PC-9 (cell line): Measurements from ENCODE around the gene PARP12. TPM values are rescaled to one million over a fixed set of nuclear protein-coding genes. Genes with fewer than 3 reads are reported as not detected.

Source experiments
- BruUV-seq: library from RNA; stranded (reverse); fragments of 400-500 nt; replicated peaks from 2 replicates; lab custom pipeline; 2021; lab: Mats Ljungman, UMichigan
- CTCF ChIA-PET: fragments of 300-600 bp; sonication (Branson Sonifier 250); formaldehyde crosslinking; loops from one replicate; lab custom pipeline; 2022; ENCODE audit warnings: antibody characterized with exemption; lab: Charles Lee
- POLR2A ChIA-PET: fragments of 300-600 bp; sonication (Branson Sonifier 250); formaldehyde crosslinking; loops from one replicate; lab custom pipeline; 2022; ENCODE audit warnings: antibody characterized with exemption; ENCODE audit not compliant: unreplicated experiment; lab: Charles Lee
- DNase-seq, 2 experiments: peaks; one replicate each; pipeline versions ENCODE4 v3.0.0 to v3.0.0-alpha.2; 2015 to 2022; ENCODE audit warnings: mixed read lengths in 1 of 2
- H2AFZ ChIP-seq: fragments of 200-600 bp; sonication (generic); 2 replicates; pipeline ENCODE4 v1.8.1; 2017; ENCODE audit warnings: antibody characterized with exemption
- H3F3A ChIP-seq: fragments of 200-600 bp; sonication (generic); 2 replicates; pipeline ENCODE4 v1.8.1; 2017; ENCODE audit warnings: antibody characterized with exemption, mild to moderate bottlenecking, low read depth; ENCODE audit not compliant: insufficient read depth
- H3K27ac ChIP-seq: fragments of 200-600 bp; sonication (generic); 2 replicates; pipeline ENCODE4 v1.6.1; 2016; ENCODE audit warnings: mixed run types
- H3K27me3 ChIP-seq: fragments of 200-600 bp; sonication (generic); 2 replicates; pipeline ENCODE4 v1.6.1; 2016; ENCODE audit warnings: low read depth, mixed run types; ENCODE audit not compliant: insufficient read depth
- H3K36me3 ChIP-seq: fragments of 200-600 bp; sonication (generic); 2 replicates; pipeline ENCODE4 v1.6.1; 2016; ENCODE audit warnings: low read depth, mixed run types
- H3K4me1 ChIP-seq: fragments of 200-600 bp; sonication (generic); replicated peaks from 2 replicates; pipeline ENCODE4 v1.6.1; 2016; ENCODE audit warnings: mixed run types; ENCODE audit not compliant: insufficient read depth
- H3K4me2 ChIP-seq: fragments of 200-600 bp; sonication (generic); 2 replicates; pipeline ENCODE4 v1.6.1; 2017; ENCODE audit warnings: mixed run types
- H3K4me3 ChIP-seq: fragments of 200-600 bp; sonication (generic); 2 replicates; pipeline ENCODE4 v1.6.1; 2016; ENCODE audit warnings: mixed run types
- H3K79me2 ChIP-seq: fragments of 200-600 bp; sonication (generic); 2 replicates; pipeline ENCODE4 v1.6.1; 2017; ENCODE audit warnings: low read depth, mixed run types
- H3K9me2 ChIP-seq: fragments of 200-600 bp; sonication (generic); 2 replicates; pipeline ENCODE4 v1.8.1; 2017; ENCODE audit warnings: mild to moderate bottlenecking; ENCODE audit not compliant: insufficient read depth
- H3K9me3 ChIP-seq: fragments of 200-600 bp; sonication (generic); 2 replicates; pipeline ENCODE4 v1.8.1; 2016; ENCODE audit warnings: low read depth; ENCODE audit not compliant: insufficient read depth
- H4K20me1 ChIP-seq: fragments of 200-600 bp; sonication (generic); 2 replicates; pipeline ENCODE4 v1.8.1; 2017; ENCODE audit not compliant: insufficient read depth
- CTCF ChIP-seq: fragments of 200-600 bp; sonication (generic); conservative IDR thresholded peaks from 2 replicates; pipeline ENCODE4 v1.6.1; 2017; ENCODE audit warnings: mixed run types, antibody characterized with exemption, mild to moderate bottlenecking, moderate library complexity
- EZH2 ChIP-seq: fragments of 200-600 bp; sonication (generic); IDR thresholded peaks from 2 replicates; pipeline ENCODE4 v1.8.0; 2017; ENCODE audit warnings: antibody characterized with exemption, low read depth
- intact Hi-C: fragments of 100-400 bp; cut with micrococcal nuclease; formaldehyde crosslinking; loops from one replicate; pipeline ENCODE4 v1.10.0; 2022; ENCODE audit not compliant: unreplicated experiment
- total RNA-seq: library from RNA; stranded (reverse); gene quantifications from 2 replicates; pipeline ENCODE4 v1.2.3, GENCODE V29; 2021

The PARP12 gene
- total RNA-seq, 1 experiment from 2014 or later, result 32.4 TPM

DNA sequence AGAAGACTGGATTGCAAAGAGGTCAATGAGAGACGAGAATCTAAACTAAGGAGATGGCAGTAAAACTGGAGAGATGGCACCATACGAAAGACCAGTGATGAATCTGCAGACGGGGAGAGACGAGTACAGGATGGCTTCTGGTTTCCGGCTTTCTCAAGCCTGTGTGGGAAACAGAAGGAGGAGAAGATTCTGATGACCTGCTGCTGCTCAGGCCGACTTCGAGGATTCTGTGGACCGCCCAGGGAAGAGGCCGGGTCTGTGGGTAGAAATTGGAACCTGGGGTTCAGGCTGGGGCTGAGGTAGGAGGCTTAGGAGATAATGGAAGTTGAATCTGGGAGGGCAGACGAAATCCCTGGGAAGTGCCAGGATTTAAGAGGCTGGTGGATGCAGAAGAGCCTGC is 48.6 kb downstream of the PARP12 start:
- Histone ChIP-seq H3K4me1 (no peaks in the 10 kb centered on the region), H3K27ac (no peak overlapping the region), H3K79me2 (no peaks in the 10 kb centered on the region), H3K4me2 (no peak overlapping the region), H3F3A (no peaks in the 10 kb centered on the region), H3K36me3 (no peaks in the 10 kb centered on the region), H3K27me3 (0 out of 2 replicates have a peak, but pooled peaks cover 5% of the 10 kb centered on the region), H2AFZ (no peak overlapping the region), H3K4me3 (no peak overlapping the region), H4K20me1 (no peaks in the 10 kb centered on the region), H3K9me2 (no peaks in the 10 kb centered on the region), H3K9me3 (no peaks in the 10 kb centered on the region)
- ChIA-PET POLR2A (no interaction called here), CTCF (interaction anchor here (0.7 kb wide), 1 partner anchor 12 kb away, joined by 3 read pairs; no protein-coding TSS in a partner anchor)
- no TSS peak for BruUV-seq
- no peak for DNase-seq
- TF ChIP-seq CTCF, result no peak
- no peak for TF ChIP-seq EZH2
- intact Hi-C loops, result no loop called here

DNA sequence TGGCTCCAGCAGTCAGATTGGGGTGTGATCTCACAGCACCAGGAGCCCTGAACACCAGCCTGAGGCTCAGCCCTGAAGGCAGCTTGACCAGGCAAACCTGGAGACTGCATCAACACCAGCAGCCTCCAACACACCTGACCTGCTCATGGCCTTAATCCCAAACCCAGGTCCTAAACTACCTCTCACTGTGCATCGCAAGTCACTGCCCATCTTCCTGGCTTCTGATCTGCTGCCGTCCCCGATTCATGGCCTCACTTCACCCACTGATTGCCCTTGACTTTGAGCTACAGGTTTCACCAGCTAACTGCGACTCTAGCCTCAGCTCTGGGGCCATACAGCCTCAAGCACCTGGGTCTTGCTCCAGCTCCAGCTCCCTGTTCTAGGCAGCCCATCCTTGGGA is 49.1 kb downstream of the PARP12 start:
- DNase-seq, result no peak
- H3K36me3 ChIP-seq, result no peaks in the 10 kb centered on the region
- ChIA-PET CTCF (interaction anchor here (0.7 kb wide), 1 partner anchor 11 kb away, joined by 3 read pairs; no protein-coding TSS in a partner anchor), POLR2A (interaction anchor here (0.6 kb wide), 1 partner anchor 646 kb away, joined by 3 read pairs; no protein-coding TSS in a partner anchor)
- H3K4me3 ChIP-seq, result no peak overlapping the region
- no peak overlapping the region for H2AFZ ChIP-seq
- H3K9me2 ChIP-seq, result no peaks in the 10 kb centered on the region
- no peaks in the 10 kb centered on the region for H3K4me1 ChIP-seq
- no peaks in the 10 kb centered on the region for H3K9me3 ChIP-seq
- H3K79me2 ChIP-seq, result no peaks in the 10 kb centered on the region
- no peak for TF ChIP-seq CTCF
- TF ChIP-seq EZH2, result no peak
- no TSS peak for BruUV-seq
- no peak overlapping the region for H3K4me2 ChIP-seq
- no peak overlapping the region for H3K27ac ChIP-seq
- intact Hi-C loops, result no loop called here
- H4K20me1 ChIP-seq, result no peaks in the 10 kb centered on the region
- no peaks in the 10 kb centered on the region for H3F3A ChIP-seq
- H3K27me3 ChIP-seq, result 0 out of 2 replicates have a peak, but pooled peaks cover 5% of the 10 kb centered on the region

DNA sequence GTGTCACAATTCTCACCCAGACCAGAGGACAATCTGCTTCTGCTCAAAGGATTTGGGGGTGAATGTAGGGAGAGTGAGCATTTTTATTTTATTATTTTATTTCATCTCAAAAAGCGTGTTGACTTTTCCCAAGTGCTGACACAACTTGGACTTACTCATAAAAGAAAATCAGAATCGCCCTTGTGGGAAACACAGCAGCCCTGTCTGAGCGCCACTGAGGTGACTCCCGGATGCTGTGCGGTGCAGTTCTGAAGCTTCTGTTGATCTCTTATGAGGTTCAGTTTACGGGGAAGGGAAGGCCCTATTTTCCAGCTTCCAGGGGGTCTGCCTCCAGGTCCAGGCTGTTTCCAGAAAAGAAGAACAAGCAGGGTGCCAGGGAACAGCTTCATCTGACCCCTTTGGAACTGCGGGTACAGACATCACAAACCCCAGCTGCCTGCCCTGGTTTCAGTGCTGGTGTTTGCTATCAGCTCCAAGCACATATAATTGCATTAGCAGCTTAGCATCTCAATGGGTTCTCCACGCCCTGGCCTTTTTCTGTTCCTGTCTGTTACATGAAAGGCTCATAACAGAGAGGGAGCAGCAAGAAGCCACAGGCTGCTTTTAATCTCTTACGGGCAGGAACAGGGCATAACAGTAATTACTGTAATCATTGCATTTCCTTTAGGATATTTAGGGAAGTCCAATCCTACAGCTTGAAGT is 52.4 kb downstream of the PARP12 start:
- no peak for DNase-seq

More for the DNA sequence above, 52.4 kb downstream of the PARP12 start:
- Histone ChIP-seq H3K9me3 (no peaks in the 10 kb centered on the region), H3F3A (no peaks in the 10 kb centered on the region), H2AFZ (no peak overlapping the region), H3K79me2 (no peaks in the 10 kb centered on the region), H3K4me1 (no peaks in the 10 kb centered on the region), H3K27ac (no peak overlapping the region), H4K20me1 (no peaks in the 10 kb centered on the region), H3K36me3 (no peaks in the 10 kb centered on the region), H3K27me3 (0 out of 2 replicates have a peak, but pooled peaks cover 5% of the 10 kb centered on the region), H3K4me2 (no peak overlapping the region), H3K4me3 (no peak overlapping the region), H3K9me2 (no peaks in the 10 kb centered on the region)
- BruUV-seq, result no TSS peak
- CTCF ChIA-PET, result no interaction called here
- POLR2A ChIA-PET, result interaction anchor here (0.6 kb wide), 1 partner anchor 15 kb away, joined by 3 read pairs; no protein-coding TSS in a partner anchor
- TF ChIP-seq CTCF (no peak), EZH2 (no peak)
- intact Hi-C loops, result no loop called here
